GM04503 (cell line): ENCODE measurements around the gene MAB21L4.

Experiments
- DNase-seq: peaks from one replicate; pipeline ENCODE4 v3.0.0-alpha.2; 2012; ENCODE audit warnings: low read depth

The MAB21L4 gene

GRCh38 chr2:240877460-240878340 lies 18.3 kb downstream of the MAB21L4 start:
- no peak for DNase-seq

- no peak for DNase-seq
Observed at GRCh38 chr2:240876475-240877251, 19.3 kb downstream of the MAB21L4 start.

- no peak for DNase-seq
Observed at GRCh38 chr2:240876035-240876474, 19.9 kb downstream of the MAB21L4 start.

DNA sequence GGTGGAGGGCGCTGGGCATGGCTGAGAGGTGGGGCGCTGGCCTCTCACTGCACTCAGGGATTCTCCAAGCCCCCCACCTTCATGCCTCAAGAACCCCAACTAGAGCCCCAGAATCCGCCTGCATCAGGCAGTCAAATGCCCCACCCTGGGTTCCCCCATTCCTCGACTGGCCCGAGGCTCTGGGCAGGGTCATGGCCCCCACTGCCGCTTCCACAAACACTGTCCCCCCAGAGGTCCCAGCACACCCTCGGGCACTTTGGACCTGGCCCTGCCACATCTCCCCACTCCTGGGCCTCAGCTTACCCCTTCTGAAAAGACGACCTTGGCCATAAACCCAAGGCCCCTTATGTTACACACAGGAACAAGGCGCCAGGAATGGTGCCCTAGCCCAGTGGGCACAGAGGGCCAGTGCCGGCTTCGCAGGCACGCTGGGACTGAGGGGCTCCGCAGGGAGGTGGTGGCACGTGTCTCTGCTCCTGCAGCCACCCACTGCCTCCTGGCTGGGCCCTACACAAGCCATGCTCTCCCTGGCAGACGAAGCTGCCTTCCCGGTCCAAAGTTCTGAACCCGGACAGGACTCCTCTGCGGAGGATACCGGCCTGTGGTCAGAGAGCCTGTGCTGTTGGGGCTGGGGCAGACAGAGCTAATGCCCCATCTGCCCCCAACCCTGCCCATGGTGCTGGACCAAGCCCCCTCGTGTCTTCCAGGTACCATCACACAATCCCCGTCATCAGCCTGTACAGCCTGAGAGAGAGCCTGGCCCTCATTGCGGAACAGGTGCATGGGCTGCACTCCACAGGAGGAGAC lies 20.5 kb downstream of the MAB21L4 start:
- DNase-seq = no peak

GRCh38 chr2:240874715-240875227 lies 21.2 kb downstream of the MAB21L4 start:
- DNase-seq = no peak

GRCh38 chr2:240873805-240874714 lies 21.9 kb downstream of the MAB21L4 start:
- no peak for DNase-seq

DNA sequence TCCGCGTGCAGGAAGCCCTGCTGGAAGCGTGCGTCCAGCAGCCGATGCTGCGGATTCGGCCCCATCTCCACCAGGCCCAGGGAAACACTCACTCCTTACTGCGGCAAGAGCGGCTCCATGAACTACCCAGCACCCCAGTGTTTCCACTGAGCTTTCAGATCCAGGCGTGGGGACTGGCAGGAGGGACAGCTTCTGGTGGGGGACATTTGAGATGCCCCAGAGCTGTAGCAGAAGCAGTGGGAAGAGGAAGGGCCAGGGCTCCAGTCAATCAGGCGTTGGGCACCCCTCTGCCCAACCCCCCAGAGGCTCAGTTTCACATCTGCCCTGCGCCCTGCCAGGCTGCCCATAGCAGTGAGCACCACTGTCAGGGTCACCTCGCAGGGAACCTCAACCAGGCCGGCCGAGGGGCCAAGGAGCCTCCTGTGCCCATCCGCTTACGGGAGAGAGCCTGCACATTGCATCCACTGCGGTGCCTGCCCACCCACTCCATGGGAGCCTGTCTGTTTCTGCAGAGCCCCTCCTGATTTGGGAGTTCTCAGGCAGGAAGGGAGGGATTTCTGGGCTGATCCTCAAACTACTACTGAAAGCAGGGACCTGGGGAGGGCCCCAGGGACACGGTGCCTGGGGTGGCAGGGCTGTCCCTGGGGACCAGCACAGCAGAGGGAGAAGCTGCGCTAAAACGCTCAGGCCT lies 22.7 kb downstream of the MAB21L4 start:
- no peak for DNase-seq

GRCh38 chr2:240872317-240873097 lies 23.4 kb downstream of the MAB21L4 start:
- DNase-seq = no peak

DNA sequence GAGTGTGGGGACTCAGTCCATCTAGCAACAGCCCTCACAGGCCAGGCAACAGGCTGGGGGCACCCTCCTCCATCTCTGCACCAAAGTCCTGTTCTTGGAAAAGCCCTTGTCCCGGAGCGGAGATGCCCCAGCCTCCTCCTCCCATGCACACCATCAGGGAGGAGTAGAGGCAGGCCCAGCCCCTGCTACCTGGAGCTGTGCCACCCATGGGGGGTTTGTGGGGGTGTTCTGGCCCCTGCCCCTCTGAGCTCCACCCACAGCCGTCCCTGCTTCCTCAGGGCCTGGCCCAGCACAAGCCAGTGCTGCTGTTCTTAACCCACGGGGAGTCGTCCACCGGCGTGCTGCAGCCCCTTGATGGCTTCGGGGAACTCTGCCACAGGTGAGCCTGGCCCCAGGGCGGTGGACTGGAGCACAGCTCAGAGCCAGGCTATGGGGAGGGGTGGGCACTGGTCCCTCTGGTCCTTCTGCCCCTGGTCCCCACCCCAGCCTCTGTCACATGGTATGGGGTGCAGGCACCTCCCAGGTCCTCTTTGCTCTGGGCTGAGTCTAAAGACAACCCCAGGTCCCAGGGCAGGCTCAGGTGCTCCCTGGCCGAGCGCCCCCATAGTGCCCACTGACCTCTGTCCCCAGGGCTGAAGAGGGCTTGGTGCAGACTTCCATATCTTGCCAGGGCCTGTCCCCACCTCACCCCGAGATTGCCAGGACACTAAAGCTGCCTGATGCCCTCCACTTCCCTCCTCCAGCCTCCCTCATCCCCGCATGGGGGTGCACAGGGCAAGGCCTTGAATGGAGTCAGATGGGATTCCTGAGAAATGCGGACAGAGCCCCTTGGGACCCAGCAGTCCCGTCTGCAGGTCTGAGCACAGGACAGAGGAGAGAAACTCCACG lies 24.6 kb downstream of the MAB21L4 start:
- no peak for DNase-seq

DNA sequence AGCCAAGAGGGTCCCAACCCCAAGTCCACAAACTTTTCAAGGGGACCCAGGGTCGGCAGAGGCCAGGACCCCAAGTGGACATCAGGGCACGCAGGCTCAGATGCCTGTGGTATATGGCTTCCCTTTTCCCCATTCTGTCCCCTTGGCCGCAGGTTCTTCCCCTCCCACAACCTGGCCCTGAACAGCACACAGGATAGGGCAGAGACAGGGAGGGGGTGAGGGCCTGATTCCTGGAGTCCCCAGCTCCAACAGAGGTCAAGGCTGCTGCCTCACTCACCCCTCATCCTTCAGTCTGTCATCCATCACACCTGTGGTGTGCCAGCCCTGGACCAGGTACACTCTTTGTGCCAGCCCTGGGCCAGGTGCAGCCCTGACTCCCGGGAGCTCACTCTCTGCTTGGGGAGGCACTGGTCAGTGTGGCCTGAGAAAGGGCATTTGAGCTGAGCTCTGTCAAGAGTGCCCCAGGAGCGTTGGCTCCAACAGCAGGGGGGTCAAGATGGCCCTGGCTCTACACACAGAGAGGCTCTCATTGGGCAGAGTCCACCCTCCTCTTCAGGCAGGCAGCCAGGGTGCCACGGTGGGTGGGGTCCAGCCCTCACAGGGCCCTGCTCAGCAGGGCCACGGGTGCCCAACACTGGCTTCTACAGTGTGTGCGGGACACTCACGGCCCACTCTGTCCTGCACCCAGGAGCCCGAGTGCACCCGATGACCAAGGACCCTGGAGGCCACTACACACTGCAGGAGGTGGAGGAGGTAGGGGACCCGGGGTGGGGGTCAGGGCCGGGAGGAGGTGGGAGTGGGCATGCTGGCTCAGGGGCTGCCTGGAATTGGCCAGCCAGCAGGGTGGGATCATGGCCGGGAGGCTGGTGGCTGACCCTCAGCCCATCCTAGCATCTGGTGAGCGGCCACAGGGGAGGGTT lies 25.7 kb downstream of the MAB21L4 start:
- DNase-seq = no peak

DNA sequence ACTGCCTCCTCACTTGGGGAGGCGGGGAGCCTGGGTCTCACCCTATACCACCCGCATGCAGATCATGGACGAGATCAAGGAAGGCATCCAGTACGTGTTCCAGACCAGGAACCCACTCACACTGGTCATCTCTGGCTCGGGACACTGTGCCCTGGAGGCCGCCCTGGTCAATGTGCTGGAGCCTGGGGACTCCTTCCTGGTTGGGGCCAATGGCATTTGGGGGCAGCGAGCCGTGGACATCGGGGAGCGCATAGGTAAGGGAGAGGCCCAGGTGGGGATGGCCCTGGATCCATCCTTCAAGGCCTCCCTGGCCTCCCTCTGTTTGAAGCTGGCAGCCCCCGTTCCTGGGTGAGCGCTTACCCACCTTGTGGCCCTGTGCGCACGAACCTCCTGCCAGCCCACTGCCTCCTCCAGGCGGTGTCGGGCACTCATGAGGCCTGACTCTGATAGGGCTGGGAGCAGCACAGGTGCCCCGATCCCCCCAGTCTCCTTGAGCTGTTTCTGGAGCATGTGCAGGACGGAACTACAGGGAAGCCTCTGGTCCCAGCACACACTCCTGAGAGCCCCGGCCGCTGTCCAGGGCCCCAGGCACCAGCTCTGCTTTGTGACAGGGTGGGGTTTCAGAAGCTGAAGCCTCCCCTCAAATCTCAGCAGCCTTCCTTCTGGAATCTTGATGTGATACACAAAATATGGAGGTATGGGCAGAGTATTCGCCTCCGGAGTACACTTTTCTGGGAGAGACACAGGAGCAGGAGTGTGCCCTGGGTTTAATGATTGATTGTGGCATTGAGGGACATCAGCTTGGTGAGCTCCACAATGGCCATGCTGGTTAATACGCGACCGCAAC lies 26.6 kb downstream of the MAB21L4 start:
- no peak for DNase-seq

DNA sequence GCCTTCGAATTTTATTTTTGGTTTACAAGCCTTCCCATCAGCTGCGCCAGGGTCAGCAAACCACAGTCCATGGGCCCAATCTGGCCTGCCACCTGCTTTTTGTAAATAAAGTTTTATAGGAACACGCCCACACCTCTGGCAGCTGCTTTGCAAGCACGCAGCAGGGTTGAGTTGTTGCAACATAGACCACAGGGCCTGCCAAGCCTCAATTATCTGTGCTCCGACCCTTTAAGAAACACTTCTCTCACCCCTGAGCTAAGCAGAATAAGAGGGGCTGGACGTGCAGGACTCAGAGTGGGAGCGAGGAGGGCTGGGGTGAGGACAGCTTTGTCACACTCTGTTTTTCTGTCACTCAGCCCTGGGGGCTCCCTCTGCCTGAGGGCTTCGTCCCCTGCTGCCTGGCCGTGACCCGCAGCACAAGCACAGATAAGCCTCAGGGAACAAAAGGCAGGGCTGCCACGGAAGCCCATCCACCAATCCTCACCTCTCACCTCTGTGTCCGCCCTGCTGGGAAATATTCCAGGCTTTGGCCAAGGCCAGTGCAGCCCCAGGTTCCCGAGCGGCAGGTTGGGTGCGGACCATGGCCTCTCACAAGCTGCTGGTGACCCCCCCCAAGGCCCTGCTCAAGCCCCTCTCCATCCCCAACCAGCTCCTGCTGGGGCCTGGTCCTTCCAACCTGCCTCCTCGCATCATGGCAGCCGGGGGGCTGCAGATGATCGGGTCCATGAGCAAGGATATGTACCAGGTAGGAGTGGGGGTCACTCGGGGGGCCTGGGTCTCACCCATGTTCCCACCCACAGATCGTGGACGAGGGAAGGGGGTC lies 27.5 kb downstream of the MAB21L4 start, which contains the start of gene AGXT:
Gene AGXT, plus strand, starts transcription at position 539 of the 823 bp plus-strand sequence. Its CDS starts 42 bp downstream, at position 581.
- no peak for DNase-seq

GRCh38 chr2:240865391-240865790 lies 30.6 kb downstream of the MAB21L4 start:
- DNase-seq = no peak

DNA sequence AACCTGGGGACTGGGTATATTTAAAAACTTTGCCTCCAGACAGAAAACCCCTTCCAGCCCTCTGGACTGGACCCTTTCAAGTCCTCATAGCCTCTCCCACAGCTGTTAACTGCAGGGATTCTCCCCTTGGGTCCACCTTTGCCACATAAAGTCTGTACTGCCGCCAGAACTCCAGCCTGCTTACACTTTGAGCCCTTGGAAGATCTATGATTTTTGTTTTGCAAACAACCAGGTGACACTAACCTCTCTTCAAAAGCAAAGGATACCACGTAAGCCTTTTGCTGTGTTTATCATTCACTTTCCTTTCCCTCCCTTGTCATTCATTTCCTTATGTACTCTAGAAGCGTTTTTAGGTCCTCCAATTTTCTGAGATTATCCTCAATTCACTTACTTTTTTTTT lies 31.5 kb downstream of the MAB21L4 start:
- no peak for DNase-seq

- DNase-seq = no peak
Observed at GRCh38 chr2:240861547-240861946, 34.4 kb downstream of the MAB21L4 start.
